Kidney epithelial cell (primary cell): Measurements from ENCODE around the gene LEFTY1. TPM values are rescaled to one million over a fixed set of nuclear protein-coding genes. Genes with fewer than 3 reads are reported as not detected.

Experiments used
- DNase-seq: peaks from one replicate; pipeline ENCODE4 v3.0.0-alpha.2; 2010; ENCODE audit warnings: low read depth
- H3K27me3 ChIP-seq: 2 replicates; pipeline ENCODE4 v1.6.0; 2011; ENCODE audit warnings: low read length; ENCODE audit not compliant: control insufficient read depth, insufficient read depth
- H3K36me3 ChIP-seq: 2 replicates; pipeline ENCODE4 v1.5.1; 2011; ENCODE audit warnings: low read length; ENCODE audit not compliant: control insufficient read depth, insufficient read depth
- H3K4me3 ChIP-seq: 2 replicates; pipeline ENCODE4 v1.5.1; 2011; ENCODE audit warnings: low read depth, mild to moderate bottlenecking, control low read depth, low read length
- total RNA-seq: library from RNA; depleted of rRNA; stranded (reverse); fragments of >200 nt; gene quantifications from 2 replicates; pipeline ENCODE4 v1.2.3, GENCODE V29; 2015
- TF ChIP-seq, protein P1 (sequence below): IDR thresholded peaks from 2 replicates; pipeline ENCODE4 v1.5.1; 2011; ENCODE audit warnings: mild to moderate bottlenecking, moderate library complexity, low read length, control low read depth, inconsistent platforms; ENCODE audit not compliant: insufficient read depth, poor library complexity, severe bottlenecking

Gene LEFTY1
- total RNA-seq, 1 donor from 2014 or later: not detected

DNA sequence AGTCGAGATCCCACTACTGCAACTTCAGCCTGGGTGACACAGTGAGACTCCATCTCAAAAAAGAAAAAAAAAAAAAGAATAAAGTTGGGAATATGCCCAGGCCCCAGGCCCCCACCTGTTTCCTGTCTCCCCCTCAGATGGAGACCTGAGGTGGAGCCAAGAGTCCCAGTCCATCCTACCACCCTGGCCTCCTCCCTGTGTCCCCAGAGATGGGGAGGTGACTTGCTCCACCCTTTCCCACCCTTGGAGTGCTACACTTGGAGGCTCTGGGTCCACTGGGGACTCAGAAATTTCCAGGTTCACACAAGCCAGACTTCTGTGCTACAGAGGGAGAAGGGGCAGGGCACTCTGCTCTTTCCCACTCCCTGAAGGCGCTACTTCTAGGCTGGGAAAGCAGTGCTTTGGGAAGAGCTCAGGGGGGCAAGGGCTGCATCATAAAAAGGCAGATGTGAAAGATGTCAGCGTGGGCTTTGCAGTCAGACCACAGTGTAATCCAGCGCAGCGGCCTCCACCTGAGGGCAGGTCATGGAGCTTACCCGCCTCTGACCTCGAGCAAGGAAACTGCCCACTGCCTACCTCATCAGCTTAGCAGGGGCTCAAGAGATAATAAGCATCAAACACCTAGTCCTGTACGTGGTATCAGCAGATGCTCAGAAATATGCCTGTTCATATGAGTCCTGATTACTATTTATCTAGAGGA lies 20.2 kb downstream of the LEFTY1 start:
- no peak for DNase-seq
- Histone ChIP-seq H3K36me3 (peaks cover 2% of the 10 kb centered on the region), H3K4me3 (no peak overlapping the region), H3K27me3 (no peaks in the 10 kb centered on the region)
- TF ChIP-seq, protein P1, sequence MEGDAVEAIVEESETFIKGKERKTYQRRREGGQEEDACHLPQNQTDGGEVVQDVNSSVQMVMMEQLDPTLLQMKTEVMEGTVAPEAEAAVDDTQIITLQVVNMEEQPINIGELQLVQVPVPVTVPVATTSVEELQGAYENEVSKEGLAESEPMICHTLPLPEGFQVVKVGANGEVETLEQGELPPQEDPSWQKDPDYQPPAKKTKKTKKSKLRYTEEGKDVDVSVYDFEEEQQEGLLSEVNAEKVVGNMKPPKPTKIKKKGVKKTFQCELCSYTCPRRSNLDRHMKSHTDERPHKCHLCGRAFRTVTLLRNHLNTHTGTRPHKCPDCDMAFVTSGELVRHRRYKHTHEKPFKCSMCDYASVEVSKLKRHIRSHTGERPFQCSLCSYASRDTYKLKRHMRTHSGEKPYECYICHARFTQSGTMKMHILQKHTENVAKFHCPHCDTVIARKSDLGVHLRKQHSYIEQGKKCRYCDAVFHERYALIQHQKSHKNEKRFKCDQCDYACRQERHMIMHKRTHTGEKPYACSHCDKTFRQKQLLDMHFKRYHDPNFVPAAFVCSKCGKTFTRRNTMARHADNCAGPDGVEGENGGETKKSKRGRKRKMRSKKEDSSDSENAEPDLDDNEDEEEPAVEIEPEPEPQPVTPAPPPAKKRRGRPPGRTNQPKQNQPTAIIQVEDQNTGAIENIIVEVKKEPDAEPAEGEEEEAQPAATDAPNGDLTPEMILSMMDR: no peak

DNA sequence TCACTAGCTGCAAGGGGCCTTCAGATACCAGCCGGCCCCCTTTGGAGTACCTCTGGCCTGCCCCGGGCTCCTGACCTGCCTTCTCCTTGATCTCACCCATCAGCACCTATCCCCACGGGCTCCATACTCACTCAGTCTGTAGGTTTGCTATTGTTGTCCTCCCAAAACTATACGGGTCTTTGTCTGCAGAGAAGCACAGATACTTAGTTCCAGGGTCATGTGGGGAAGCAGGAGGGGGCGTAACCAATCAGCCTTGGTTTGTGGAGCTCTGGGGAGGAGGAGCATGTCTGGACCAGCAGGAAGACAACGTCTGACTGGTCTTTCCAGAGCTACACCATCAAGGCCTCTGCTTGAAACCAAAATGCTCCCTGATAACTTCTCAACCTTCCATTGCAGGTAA lies 22.0 kb downstream of the LEFTY1 start:
- H3K27me3 ChIP-seq: no peaks in the 10 kb centered on the region
- peaks cover 1% of the 10 kb centered on the region for H3K36me3 ChIP-seq
- TF ChIP-seq, protein P1: no peak
- no peak for DNase-seq
- no peak overlapping the region for H3K4me3 ChIP-seq

DNA sequence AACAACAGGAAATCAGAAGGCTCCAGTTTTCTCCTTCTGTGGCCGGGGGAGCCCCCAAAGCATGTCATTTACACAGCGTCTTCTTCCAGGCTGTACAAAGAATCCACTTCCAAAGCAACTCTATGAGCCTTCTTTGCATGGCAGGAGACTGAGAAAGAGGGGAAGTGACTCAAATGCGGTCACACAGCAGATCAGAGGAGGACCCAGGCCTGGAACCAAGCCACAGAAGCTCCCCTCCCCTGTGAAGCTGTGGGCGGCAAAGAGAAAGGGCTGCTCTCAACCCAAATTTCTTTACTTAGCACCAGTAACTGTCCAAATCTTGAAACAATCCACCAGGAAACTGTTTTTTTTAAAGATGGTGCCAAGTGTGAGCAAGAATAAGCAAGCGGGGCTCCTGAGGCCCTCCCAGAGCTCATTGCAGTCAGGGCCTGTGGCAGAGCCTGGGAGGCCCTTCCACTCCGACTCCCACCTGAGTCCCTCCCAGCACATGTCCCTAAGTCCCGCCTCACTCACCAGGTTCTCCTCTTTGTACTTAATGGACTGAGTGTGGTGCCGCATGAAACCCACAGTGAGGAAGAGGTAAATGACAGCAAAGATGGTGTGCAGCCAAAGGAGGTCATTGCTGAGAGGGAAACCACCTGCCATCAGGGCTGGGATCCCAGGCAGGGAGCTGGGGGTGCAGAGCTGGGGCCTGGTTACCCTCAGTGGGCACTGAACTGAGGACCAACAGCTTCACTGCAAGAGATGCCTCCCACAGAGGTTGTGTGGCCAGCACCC lies 22.7 kb downstream of the LEFTY1 start:
- Histone ChIP-seq H3K4me3 (no peak overlapping the region), H3K27me3 (no peaks in the 10 kb centered on the region), H3K36me3 (peaks cover 1% of the 10 kb centered on the region)
- TF ChIP-seq, protein P1: no peak
- DNase-seq: no peak

DNA sequence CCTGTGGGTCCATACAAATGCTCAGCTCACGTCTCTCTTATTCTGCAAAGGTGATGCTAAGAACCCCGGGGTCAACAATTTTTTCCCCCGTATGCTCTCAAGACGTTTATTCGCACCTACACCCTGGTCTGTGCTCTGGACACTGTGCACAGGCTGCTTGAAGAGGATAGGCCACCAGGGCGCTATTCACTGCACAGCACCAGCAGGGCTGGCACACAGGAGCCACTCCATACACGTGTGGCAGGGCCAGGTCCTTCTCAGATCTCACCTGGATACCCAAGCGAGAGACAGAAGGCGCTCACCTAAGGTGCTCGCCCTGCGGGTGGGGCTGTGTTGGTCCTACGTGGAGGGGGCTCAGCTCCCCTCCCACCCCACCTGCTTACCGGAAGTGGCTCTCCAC lies 23.4 kb downstream of the LEFTY1 start:
- Histone ChIP-seq H3K27me3 (no peaks in the 10 kb centered on the region), H3K36me3 (peaks cover 1% of the 10 kb centered on the region), H3K4me3 (no peak overlapping the region)
- TF ChIP-seq, protein P1: no peak
- DNase-seq: no peak

DNA sequence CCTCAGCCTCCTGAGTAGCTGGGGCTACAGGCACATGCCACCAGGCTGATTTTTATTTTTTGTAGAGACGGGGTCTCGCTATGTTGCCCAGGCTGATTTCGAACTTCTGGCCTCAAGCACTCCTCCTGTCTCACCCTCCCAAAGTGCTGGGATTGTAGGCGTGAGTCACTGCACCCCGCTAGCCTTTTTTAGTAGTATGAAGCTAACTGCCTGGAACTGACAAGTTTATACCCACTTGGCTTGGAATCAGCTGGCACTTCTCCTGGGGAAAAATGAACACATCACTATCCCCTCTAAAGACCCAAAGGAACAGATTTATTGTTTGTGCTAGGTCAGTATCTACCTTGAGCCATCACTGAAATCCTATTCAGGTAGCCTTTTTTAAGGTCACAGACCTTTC lies 25.8 kb downstream of the LEFTY1 start:
- H3K4me3 ChIP-seq: no peak overlapping the region
- DNase-seq: no peak
- H3K36me3 ChIP-seq: peaks cover 3% of the 10 kb centered on the region
- no peaks in the 10 kb centered on the region for H3K27me3 ChIP-seq
- TF ChIP-seq, protein P1: no peak
